ENCODE data around the gene ZNF212. TPM values are rescaled to one million over a fixed set of nuclear protein-coding genes. Genes with fewer than 3 reads are reported as not detected.

Gene ZNF212
- total RNA-seq, 2 donors from 2014 or later = 18.7 to 28.0 TPM

- H3K27me3 Mint-ChIP-seq (ENCODE audit: low read depth) = peaks cover 6% of the 10 kb centered on the region
- no peak overlapping the region for H3K4me3 Mint-ChIP-seq
- peaks cover 0 to 3% of the 10 kb centered on the region in 2 donors for H3K36me3 Mint-ChIP-seq (ENCODE audit: insufficient read depth in 2 of 2)
- ATAC-seq (replicated peaks in 1 of 2) (no peak), DNase-seq (no peak)
- peaks cover 28% of the 10 kb centered on the region for H3K4me1 Mint-ChIP-seq (ENCODE audit: low read depth)
- no peak overlapping the region for H3K27ac Mint-ChIP-seq
- no peaks in the 10 kb centered on the region for H3K9me3 Mint-ChIP-seq
These were observed 47.5 kb downstream of the ZNF212 start for GRCh38 chr7:149286811-149287400.

- DNase-seq = no peak
- H3K4me3 Mint-ChIP-seq = no peak overlapping the region
- ATAC-seq (replicated peaks in 1 of 2) = no peak
- H3K36me3 Mint-ChIP-seq (ENCODE audit: insufficient read depth in 2 of 2) = peaks cover 0 to 1% of the 10 kb centered on the region in 2 donors
- peaks cover 28% of the 10 kb centered on the region for H3K4me1 Mint-ChIP-seq (ENCODE audit: low read depth)
- no peaks in the 10 kb centered on the region for H3K9me3 Mint-ChIP-seq
- H3K27me3 Mint-ChIP-seq (ENCODE audit: low read depth) = peaks cover 6% of the 10 kb centered on the region
- no peak overlapping the region for H3K27ac Mint-ChIP-seq
These were observed 48.2 kb downstream of the ZNF212 start for GRCh38 chr7:149287622-149288021.

- ATAC-seq (replicated peaks in 1 of 2) = no peak
- Mint-ChIP-seq H3K9me3 (no peaks in the 10 kb centered on the region), H3K27ac (no peak overlapping the region), H3K4me1 (ENCODE audit: low read depth) (peaks cover 24% of the 10 kb centered on the region), H3K27me3 (ENCODE audit: low read depth) (peaks cover 6% of the 10 kb centered on the region), H3K36me3 (ENCODE audit: insufficient read depth in 2 of 2) (peaks cover 0 to 1% of the 10 kb centered on the region in 2 donors), H3K4me3 (no peak overlapping the region)
- no peak for DNase-seq
These were observed 49.8 kb downstream of the ZNF212 start for GRCh38 chr7:149289262-149289661.

GRCh38 chr7:149289856-149290255, 50.4 kb downstream of the ZNF212 start:
- Mint-ChIP-seq H3K36me3 (ENCODE audit: insufficient read depth in 2 of 2) (peaks cover 0 to 1% of the 10 kb centered on the region in 2 donors), H3K27me3 (ENCODE audit: low read depth) (peaks cover 6% of the 10 kb centered on the region), H3K27ac (no peak overlapping the region), H3K9me3 (no peaks in the 10 kb centered on the region), H3K4me3 (no peak overlapping the region), H3K4me1 (ENCODE audit: low read depth) (peaks cover 18% of the 10 kb centered on the region)
- DNase-seq (no peak), ATAC-seq (replicated peaks in 1 of 2) (no peak)

GRCh38 chr7:149291036-149291780, 51.8 kb downstream of the ZNF212 start:
- peak; percentile 40 to 41 for ATAC-seq (replicated peaks in 1 of 2)
- peaks cover 6% of the 10 kb centered on the region for H3K4me1 Mint-ChIP-seq (ENCODE audit: low read depth)
- no peak overlapping the region for H3K4me3 Mint-ChIP-seq
- H3K9me3 Mint-ChIP-seq = no peaks in the 10 kb centered on the region
- peaks cover 0 to 1% of the 10 kb centered on the region in 2 donors for H3K36me3 Mint-ChIP-seq (ENCODE audit: insufficient read depth in 2 of 2)
- no peak for DNase-seq
- no peak overlapping the region for H3K27ac Mint-ChIP-seq
- no peaks in the 10 kb centered on the region for H3K27me3 Mint-ChIP-seq (ENCODE audit: low read depth)

GRCh38 chr7:149291781-149292461, 52.5 kb downstream of the ZNF212 start:
- no peaks in the 10 kb centered on the region for H3K27me3 Mint-ChIP-seq (ENCODE audit: low read depth)
- DNase-seq = no peak
- no peak overlapping the region for H3K27ac Mint-ChIP-seq
- H3K36me3 Mint-ChIP-seq (ENCODE audit: insufficient read depth in 2 of 2) = peaks cover 0 to 1% of the 10 kb centered on the region in 2 donors
- no peak overlapping the region for H3K4me3 Mint-ChIP-seq
- no peaks in the 10 kb centered on the region for H3K9me3 Mint-ChIP-seq
- H3K4me1 Mint-ChIP-seq (ENCODE audit: low read depth) = peaks cover 8% of the 10 kb centered on the region
- no peak for ATAC-seq (replicated peaks in 1 of 2)

GRCh38 chr7:149292462-149292823, 53.0 kb downstream of the ZNF212 start:
- Mint-ChIP-seq H3K27ac (no peak overlapping the region), H3K4me1 (ENCODE audit: low read depth) (peaks cover 13% of the 10 kb centered on the region), H3K36me3 (ENCODE audit: insufficient read depth in 2 of 2) (peaks cover 0 to 1% of the 10 kb centered on the region in 2 donors), H3K9me3 (no peaks in the 10 kb centered on the region), H3K27me3 (ENCODE audit: low read depth) (no peaks in the 10 kb centered on the region), H3K4me3 (no peak overlapping the region)
- ATAC-seq (replicated peaks in 1 of 2) = no peak
- DNase-seq = no peak

GRCh38 chr7:149293338-149293737, 53.9 kb downstream of the ZNF212 start:
- no peak overlapping the region for H3K4me3 Mint-ChIP-seq
- no peak overlapping the region for H3K27ac Mint-ChIP-seq
- H3K36me3 Mint-ChIP-seq (ENCODE audit: insufficient read depth in 2 of 2) = peaks cover 0 to 4% of the 10 kb centered on the region in 2 donors
- no peaks in the 10 kb centered on the region for H3K27me3 Mint-ChIP-seq (ENCODE audit: low read depth)
- ATAC-seq (replicated peaks in 1 of 2) (no peak), DNase-seq (no peak)
- H3K4me1 Mint-ChIP-seq (ENCODE audit: low read depth) = peaks cover 13% of the 10 kb centered on the region
- H3K9me3 Mint-ChIP-seq = peaks cover 0 to 3% of the 10 kb centered on the region in 2 donors

- Mint-ChIP-seq H3K4me3 (no peak overlapping the region), H3K27me3 (ENCODE audit: low read depth) (no peaks in the 10 kb centered on the region), H3K9me3 (peaks cover 0 to 3% of the 10 kb centered on the region in 2 donors), H3K4me1 (ENCODE audit: low read depth) (peaks cover 13% of the 10 kb centered on the region), H3K36me3 (ENCODE audit: insufficient read depth in 2 of 2) (peaks cover 0 to 4% of the 10 kb centered on the region in 2 donors), H3K27ac (no peak overlapping the region)
- no peak for DNase-seq
- no peak for ATAC-seq (replicated peaks in 1 of 2)
These were observed 54.6 kb downstream of the ZNF212 start for GRCh38 chr7:149293946-149294633.

- ATAC-seq (replicated peaks in 1 of 2) = no peak
- Mint-ChIP-seq H3K4me3 (no peak overlapping the region), H3K4me1 (ENCODE audit: low read depth) (peaks cover 13% of the 10 kb centered on the region), H3K27ac (no peak overlapping the region), H3K9me3 (peaks cover 0 to 3% of the 10 kb centered on the region in 2 donors), H3K36me3 (ENCODE audit: insufficient read depth in 2 of 2) (peaks cover 0 to 4% of the 10 kb centered on the region in 2 donors), H3K27me3 (ENCODE audit: low read depth) (no peaks in the 10 kb centered on the region)
- DNase-seq = no peak
These were observed 55.4 kb downstream of the ZNF212 start for GRCh38 chr7:149294634-149295480.

GRCh38 chr7:149295481-149295850, 56.0 kb downstream of the ZNF212 start:
- Mint-ChIP-seq H3K9me3 (peaks cover 0 to 3% of the 10 kb centered on the region in 2 donors), H3K27ac (no peak overlapping the region), H3K27me3 (ENCODE audit: low read depth) (no peaks in the 10 kb centered on the region), H3K36me3 (ENCODE audit: insufficient read depth in 2 of 2) (peaks cover 0 to 4% of the 10 kb centered on the region in 2 donors), H3K4me1 (ENCODE audit: low read depth) (peaks cover 13% of the 10 kb centered on the region), H3K4me3 (no peak overlapping the region)
- ATAC-seq (replicated peaks in 1 of 2) = no peak
- DNase-seq = no peak

GRCh38 chr7:149296368-149296767, 56.9 kb downstream of the ZNF212 start:
- H3K4me3 Mint-ChIP-seq = no peak overlapping the region
- peaks cover 0 to 4% of the 10 kb centered on the region in 2 donors for H3K36me3 Mint-ChIP-seq (ENCODE audit: insufficient read depth in 2 of 2)
- no peak overlapping the region for H3K27ac Mint-ChIP-seq
- H3K27me3 Mint-ChIP-seq (ENCODE audit: low read depth) = no peaks in the 10 kb centered on the region
- ATAC-seq (replicated peaks in 1 of 2) = no peak
- peaks cover 14% of the 10 kb centered on the region for H3K4me1 Mint-ChIP-seq (ENCODE audit: low read depth)
- no peak for DNase-seq
- H3K9me3 Mint-ChIP-seq = peaks cover 0 to 3% of the 10 kb centered on the region in 2 donors
